ENCODE results near the gene ST3GAL2.

DNA sequence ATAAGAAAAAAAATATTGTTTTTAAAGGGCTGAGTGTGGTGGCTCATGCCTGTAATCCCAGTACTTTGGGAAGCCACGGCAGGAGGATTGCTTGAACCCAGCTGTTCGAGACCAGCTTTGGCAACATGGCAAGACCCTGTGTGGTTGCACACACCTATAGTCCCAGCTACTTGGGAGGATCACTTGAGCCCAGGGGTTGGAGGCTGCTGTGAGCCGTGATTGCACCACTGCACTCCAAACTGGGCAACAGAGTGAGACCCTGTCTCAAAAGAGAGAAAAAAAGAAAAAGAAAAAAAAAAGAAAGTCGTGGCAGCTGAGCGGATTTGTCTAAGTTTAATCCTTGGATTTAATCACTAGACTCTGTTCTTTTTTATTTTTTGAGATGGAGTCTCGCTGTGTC is 9.2 kb upstream of the ST3GAL2 start:
- TF ChIP-seq GATA2 (IDR thresholded peaks at IDR 0.05; ENCODE audit: low read depth, low read length): no peak
- TF ChIP-seq GATA3 (IDR thresholded peaks at IDR 0.05; ENCODE audit: low read depth, low read length): no peak
